Skeletal muscle satellite cell (primary cell): Measurements from ENCODE around the gene PGC.

Source experiments
- H3K27me3 ChIP-seq: 2 replicates; pipeline ENCODE4 v1.7.0; 2013; ENCODE audit warnings: low read length; ENCODE audit not compliant: control insufficient read depth, insufficient read depth
- H3K36me3 ChIP-seq: 2 replicates; pipeline ENCODE4 v1.7.0; 2013; ENCODE audit warnings: mild to moderate bottlenecking, control low read depth, low read length; ENCODE audit not compliant: insufficient read depth
- H3K4me1 ChIP-seq: 2 replicates; pipeline ENCODE4 v1.7.0; 2013; ENCODE audit warnings: low read length; ENCODE audit not compliant: control insufficient read depth, insufficient read depth
- H3K4me2 ChIP-seq: 2 replicates; pipeline ENCODE4 v1.7.0; 2013; ENCODE audit warnings: mild to moderate bottlenecking, low read length
- H3K4me3 ChIP-seq: 2 replicates; pipeline ENCODE4 v1.7.0; 2013; ENCODE audit warnings: low read length
- H3K9ac ChIP-seq: 2 replicates; pipeline ENCODE4 v1.7.0; 2013; ENCODE audit warnings: mild to moderate bottlenecking, low read depth, low read length, moderate library complexity
- H3K9me3 ChIP-seq: replicated peaks from 2 replicates; pipeline ENCODE4 v1.7.0; 2013; ENCODE audit warnings: mild to moderate bottlenecking, control low read depth, low read length

PGC gene

GRCh38 chr6:41740366-41741162 lies 6.6 kb downstream of the PGC start:
- H3K36me3 ChIP-seq, result no peaks in the 10 kb centered on the region
- H3K27me3 ChIP-seq, result peaks cover 26% of the 10 kb centered on the region
- no peak overlapping the region for H3K9ac ChIP-seq
- no peak overlapping the region for H3K4me2 ChIP-seq
- H3K4me3 ChIP-seq, result no peak overlapping the region
- no peaks in the 10 kb centered on the region for H3K9me3 ChIP-seq
- H3K4me1 ChIP-seq, result no peaks in the 10 kb centered on the region

GRCh38 chr6:41739041-41739440 lies 8.2 kb downstream of the PGC start:
- H3K9me3 ChIP-seq, result no peaks in the 10 kb centered on the region
- peaks cover 24% of the 10 kb centered on the region for H3K27me3 ChIP-seq
- no peak overlapping the region for H3K9ac ChIP-seq
- H3K4me3 ChIP-seq, result no peak overlapping the region
- no peaks in the 10 kb centered on the region for H3K36me3 ChIP-seq
- no peak overlapping the region for H3K4me2 ChIP-seq
- no peaks in the 10 kb centered on the region for H3K4me1 ChIP-seq

- Histone ChIP-seq H3K4me2 (no peak overlapping the region), H3K9me3 (no peaks in the 10 kb centered on the region), H3K36me3 (no peaks in the 10 kb centered on the region), H3K4me1 (peaks cover 13% of the 10 kb centered on the region), H3K9ac (no peak overlapping the region), H3K27me3 (peaks cover 19% of the 10 kb centered on the region), H3K4me3 (no peak overlapping the region)
Measured at GRCh38 chr6:41737591-41738130, 9.5 kb downstream of the PGC start.

GRCh38 chr6:41736800-41737555 lies 10.2 kb downstream of the PGC start:
- Histone ChIP-seq H3K4me1 (peaks cover 16% of the 10 kb centered on the region), H3K4me2 (no peak overlapping the region), H3K27me3 (peaks cover 19% of the 10 kb centered on the region), H3K9me3 (no peaks in the 10 kb centered on the region), H3K9ac (no peak overlapping the region), H3K4me3 (no peak overlapping the region), H3K36me3 (no peaks in the 10 kb centered on the region)

GRCh38 chr6:41736186-41736733 lies 10.9 kb downstream of the PGC start:
- no peak overlapping the region for H3K4me2 ChIP-seq
- no peak overlapping the region for H3K9ac ChIP-seq
- H3K27me3 ChIP-seq, result peaks cover 19% of the 10 kb centered on the region
- H3K9me3 ChIP-seq, result no peaks in the 10 kb centered on the region
- H3K4me3 ChIP-seq, result no peak overlapping the region
- H3K36me3 ChIP-seq, result no peaks in the 10 kb centered on the region
- peaks cover 16% of the 10 kb centered on the region for H3K4me1 ChIP-seq

- Histone ChIP-seq H3K9ac (peak within 1 kb of the TSS; percentile 57), H3K36me3 (no peaks in the 10 kb centered on the region), H3K4me1 (peaks cover 20% of the 10 kb centered on the region), H3K9me3 (no peaks in the 10 kb centered on the region), H3K27me3 (peaks cover 16% of the 10 kb centered on the region), H3K4me2 (peak within 1 kb of the TSS; percentile 90), H3K4me3 (peak within 1 kb of the TSS; percentile 74)
Measured at GRCh38 chr6:41735427-41736185, 11.6 kb downstream of the PGC start, which contains the start of gene TFEB. Gene TFEB, minus strand, starts transcription at chr6:41735608. Its CDS starts 44,395 bp downstream, at chr6:41691213.

- Histone ChIP-seq H3K9ac (peak overlapping the region; percentile 57), H3K36me3 (no peaks in the 10 kb centered on the region), H3K27me3 (peaks cover 8% of the 10 kb centered on the region), H3K9me3 (no peaks in the 10 kb centered on the region), H3K4me3 (peak overlapping the region; percentile 74), H3K4me2 (peak overlapping the region; percentile 90), H3K4me1 (peaks cover 25% of the 10 kb centered on the region)
Measured at GRCh38 chr6:41734666-41735426, 12.4 kb downstream of the PGC start.

- H3K36me3 ChIP-seq, result no peaks in the 10 kb centered on the region
- peaks cover 4% of the 10 kb centered on the region for H3K27me3 ChIP-seq
- peak overlapping the region; percentile 90 for H3K4me2 ChIP-seq
- H3K4me3 ChIP-seq, result peak overlapping the region; percentile 74
- peak overlapping the region; percentile 48 for H3K9ac ChIP-seq
- no peaks in the 10 kb centered on the region for H3K9me3 ChIP-seq
- H3K4me1 ChIP-seq, result peaks cover 25% of the 10 kb centered on the region
Measured at GRCh38 chr6:41733707-41734665, 13.2 kb downstream of the PGC start.

GRCh38 chr6:41733360-41733706 lies 13.9 kb downstream of the PGC start:
- no peaks in the 10 kb centered on the region for H3K9me3 ChIP-seq
- peak overlapping the region; percentile 90 for H3K4me2 ChIP-seq
- no peak overlapping the region for H3K9ac ChIP-seq
- H3K4me1 ChIP-seq, result peaks cover 25% of the 10 kb centered on the region
- peak overlapping the region; percentile 74 for H3K4me3 ChIP-seq
- peaks cover 4% of the 10 kb centered on the region for H3K27me3 ChIP-seq
- H3K36me3 ChIP-seq, result no peaks in the 10 kb centered on the region
